ENCODE results near the gene FCN3. TPM values are rescaled to one million over a fixed set of nuclear protein-coding genes. Genes with fewer than 3 reads are reported as not detected.

FCN3 gene
- total and polyA plus RNA-seq, 10 of the 15 experiments (the other 5 are each of a cell fraction or from before 2014, with no cell fraction given), result 0.28 TPM; not detected in 9

DNA sequence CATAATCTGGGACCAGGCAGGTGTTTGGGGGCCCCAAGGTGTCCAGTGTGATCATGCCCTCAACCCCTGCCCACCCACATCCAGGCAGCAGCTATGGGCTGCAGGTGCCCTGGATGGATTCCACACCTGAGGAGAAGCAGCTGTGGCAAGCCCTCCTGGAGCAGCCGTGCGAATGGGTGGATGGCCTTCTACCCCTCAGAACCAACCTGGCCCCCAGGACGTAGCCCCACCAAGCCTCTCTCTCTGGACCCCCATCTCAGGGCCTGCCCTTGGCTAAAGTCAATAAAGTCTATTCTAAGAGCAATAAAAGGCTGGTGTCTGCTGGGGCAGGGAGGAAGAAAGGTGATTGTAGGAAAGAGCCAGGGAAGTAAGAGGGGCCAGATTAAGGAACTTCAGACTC is 21.0 kb downstream of the FCN3 start:
- TF ChIP-seq JUND (IDR thresholded peaks at IDR 0.05; ENCODE audit: low read depth, low read length) (no peak), POLR2AphosphoS5 (IDR thresholded peaks at IDR 0.05; ENCODE audit: low read length) (no peak), RB1 (IDR thresholded peaks at IDR 0.05; ENCODE audit: borderline replicate concordance) (no peak), CEBPB (IDR thresholded peaks at IDR 0.05; ENCODE audit: borderline replicate concordance in 1 of 2, low read depth in 2 of 2, low read length in 2 of 2) (no peak), FOXM1 (IDR thresholded peaks at IDR 0.05; ENCODE audit: low read depth, low read length) (no peak), MYB (IDR thresholded peaks at IDR 0.05; ENCODE audit: borderline replicate concordance, low read depth, low read length) (no peak), HDAC6 (IDR thresholded peaks at IDR 0.05; ENCODE audit: unreplicated experiment) (no peak), TCF7 (IDR thresholded peaks at IDR 0.05; ENCODE audit: borderline replicate concordance) (no peak), PML (IDR thresholded peaks at IDR 0.05; ENCODE audit: low read length) (no peak), SREBF2 (IDR thresholded peaks at IDR 0.05; ENCODE audit: low read length) (no peak), CHD2 (IDR thresholded peaks at IDR 0.05; ENCODE audit: borderline replicate concordance, low read depth, low read length) (no peak), MEF2A (IDR thresholded peaks at IDR 0.05; ENCODE audit: insufficient read depth, low read depth, low read length) (no peak), POLR2A (IDR thresholded peaks at IDR 0.05; ENCODE audit: low read depth, low read length) (no peak), POLR2AphosphoS2 (IDR thresholded peaks at IDR 0.05; ENCODE audit: low read depth, low read length) (no peak), KAT2A (conservative IDR thresholded peaks at IDR 0.05; ENCODE audit: control insufficient read depth, low read depth, low read length) (no peak), POU2F2 (IDR thresholded peaks at IDR 0.05; ENCODE audit: borderline replicate concordance, low read depth, low read length) (no peak)
- TF ChIP-seq, protein P1, sequence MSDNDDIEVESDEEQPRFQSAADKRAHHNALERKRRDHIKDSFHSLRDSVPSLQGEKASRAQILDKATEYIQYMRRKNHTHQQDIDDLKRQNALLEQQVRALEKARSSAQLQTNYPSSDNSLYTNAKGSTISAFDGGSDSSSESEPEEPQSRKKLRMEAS (IDR thresholded peaks at IDR 0.05; ENCODE audit: low read depth, low read length), result no peak
- DNase-seq (ENCODE audit: low read depth, low spot score), result no peak
- H3K27me3 ChIP-seq (replicated peaks in 1 of 2; ENCODE audit: control insufficient read depth in 2 of 2, insufficient read depth in 2 of 2, low read length in 1 of 2), result no peaks in the 10 kb centered on the region; a peak in 1 of 4 replicates
- ChIA-PET RAD21 (ENCODE audit: unreplicated experiment) (no interaction called here), CTCF (interaction anchor here (1.1 to 8.7 kb wide), 7 partner anchors 13 to 248 kb away, joined by 3 to 126 read pairs (median 14); partner anchors contain the start of genes GPR3 and MAP3K6), POLR2A (no interaction called here), SMC1A (ENCODE audit: uncharacterized antibody, unreplicated experiment) (interaction anchor here (0.6 to 1.2 kb wide), 2 partner anchors 34 to 218 kb away, joined by 3 read pairs; no protein-coding TSS in a partner anchor)
- no peak overlapping the region for H2AFZ ChIP-seq (ENCODE audit: control insufficient read depth, low read depth, low read length)
- ATAC-seq, result no peak
- H3K9ac ChIP-seq (ENCODE audit: control insufficient read depth, insufficient read depth, low read length), result no peak overlapping the region
- 64% methylated on average over 3 of the region's 3 CpGs for WGBS (ENCODE audit: insufficient coverage, insufficient replicate concordance, low lambda C conversion rate, missing lambda C conversion rate)
- intact Hi-C loops (cut with micrococcal nuclease; ENCODE audit: unreplicated experiment) (no loop called here), in situ Hi-C loops (cut with MboI) (no loop called here)
- H4K20me1 ChIP-seq (ENCODE audit: control insufficient read depth, insufficient read depth), result no peaks in the 10 kb centered on the region
- H3K27ac ChIP-seq (ENCODE audit: control insufficient read depth, insufficient read depth), result no peak overlapping the region
- FAIRE-seq, result no peak
- no peaks in the 10 kb centered on the region for H3K36me3 ChIP-seq (ENCODE audit: control insufficient read depth in 2 of 2, insufficient read depth in 2 of 2, low read length in 1 of 2)
- H3K79me2 ChIP-seq (ENCODE audit: control insufficient read depth, insufficient read depth, low read length), result no peaks in the 10 kb centered on the region
- H3K4me1 ChIP-seq (ENCODE audit: control insufficient read depth, insufficient read depth, low read length), result peaks cover 4% of the 10 kb centered on the region
- H3K4me3 ChIP-seq, result no peak overlapping the region
- BruUV-seq (replicated peaks), result no TSS peak
- no peak overlapping the region for H3K4me2 ChIP-seq (ENCODE audit: control insufficient read depth, insufficient read depth)
- H3K9me3 ChIP-seq (replicated peaks; ENCODE audit: control insufficient read depth, insufficient read depth, low read length), result no peaks in the 10 kb centered on the region

Data from GM12878 (cell line).